Measurements from ENCODE around the gene SGCD.

GRCh38 chr5:156394642-156395305, 67.8 kb downstream of the SGCD start:
- TF ChIP-seq CTCF (IDR thresholded peaks at IDR 0.05) = no peak
- no peak for TF ChIP-seq POLR2A (IDR thresholded peaks at IDR 0.05)
